SK-N-SH (cell line): ENCODE data around the gene RNF4. TPM values are rescaled to one million over a fixed set of nuclear protein-coding genes. Genes with fewer than 3 reads are reported as not detected.
A peak's percentile ranks its signal among the peaks of the same experiment; 100 is the strongest.

Experiments used
- CTCF ChIA-PET: fragments of 300-600, 350-600 bp; formaldehyde crosslinking; extraction: SDS; loops from one replicate; lab custom pipeline; 2021; lab: Yijun Ruan, JAX
- POLR2A ChIA-PET: fragments of 350-600 bp; sonication (Branson Sonifier 250); formaldehyde crosslinking; extraction: SDS; loops from one replicate; lab custom pipeline; 2020; ENCODE audit warnings: antibody characterized with exemption, inconsistent platforms; lab: Yijun Ruan, JAX
- DNase-seq: peaks from one replicate; pipeline ENCODE4 v3.0.0; 2012
- H2AFZ ChIP-seq: fragments of 200-600 bp; sonication (generic); 2 replicates; pipeline ENCODE4 v1.8.1; 2016; ENCODE audit warnings: antibody characterized with exemption, mild to moderate bottlenecking, low read depth
- H3F3A ChIP-seq: fragments of 200-600 bp; sonication (generic); replicated peaks from 2 replicates; pipeline ENCODE3; 2016; ENCODE audit warnings: antibody characterized with exemption, mild to moderate bottlenecking; ENCODE audit not compliant: insufficient read depth
- H3K27ac ChIP-seq, 2 experiments: fragments of 200-500 bp in 1 of 2; fragments of 200-600 bp in 1 of 2; sonication (Bioruptor generic) in 1 of 2; sonication (generic), shearing (Covaris generic) in 1 of 2; 2 replicates each; pipeline versions ENCODE4 v1.5.1 to v1.6.1; 2014 to 2016; ENCODE audit warnings: low read depth in 2 of 2, inconsistent platforms in 1 of 2, low read length in 1 of 2, mild to moderate bottlenecking in 1 of 2, mixed read lengths in 1 of 2
- H3K27me3 ChIP-seq: fragments of 200-600 bp; sonication (generic), shearing (Covaris generic); 2 replicates; pipeline ENCODE4 v1.6.1; 2016; ENCODE audit warnings: mixed run types; ENCODE audit not compliant: insufficient read depth
- H3K36me3 ChIP-seq, 2 experiments: fragments of 200-500 bp in 1 of 2; fragments of 200-600 bp in 1 of 2; sonication (Bioruptor generic) in 1 of 2; sonication (generic) in 1 of 2; replicated peaks in 1 of 2; 2 replicates each; pipeline versions ENCODE3 to v1.5.1; 2014 to 2016; ENCODE audit warnings: low read length in 1 of 2, mild to moderate bottlenecking in 1 of 2; ENCODE audit not compliant: insufficient read depth in 2 of 2, control insufficient read depth in 1 of 2
- H3K4me1 ChIP-seq, 2 experiments: fragments of 200-500 bp in 1 of 2; fragments of 200-600 bp in 1 of 2; sonication (Bioruptor generic) in 1 of 2; sonication (generic), shearing (Covaris generic) in 1 of 2; 2 replicates each; pipeline versions ENCODE4 v1.5.1 to v1.6.1; 2014 to 2016; ENCODE audit warnings: low read depth in 1 of 2, low read length in 1 of 2, mixed run types in 1 of 2; ENCODE audit not compliant: insufficient read depth in 2 of 2, control insufficient read depth in 1 of 2
- H3K4me2 ChIP-seq: fragments of 200-600 bp; sonication (generic), shearing (Covaris generic); 2 replicates; pipeline ENCODE4 v1.6.1; 2017; ENCODE audit warnings: mixed run types
- H3K4me3 ChIP-seq, 2 experiments: fragments of 200-500 bp in 1 of 2; fragments of 200-600 bp in 1 of 2; sonication (Bioruptor generic) in 1 of 2; sonication (generic), shearing (Covaris generic) in 1 of 2; 2 replicates each; pipeline versions ENCODE4 v1.5.1 to v1.8.1; 2014 to 2016; ENCODE audit warnings: low read depth in 2 of 2, inconsistent platforms in 1 of 2, low read length in 1 of 2, mild to moderate bottlenecking in 1 of 2, mixed read lengths in 1 of 2, moderate library complexity in 1 of 2
- H3K79me2 ChIP-seq: fragments of 200-600 bp; sonication (generic); 2 replicates; pipeline ENCODE4 v1.8.1; 2017; ENCODE audit warnings: mild to moderate bottlenecking; ENCODE audit not compliant: insufficient read depth
- H3K9ac ChIP-seq: fragments of 200-600 bp; sonication (generic); 2 replicates; pipeline ENCODE4 v1.6.1; 2017; ENCODE audit warnings: mixed run types
- H3K9me2 ChIP-seq: fragments of 200-600 bp; sonication (generic); 2 replicates; pipeline ENCODE4 v1.6.1; 2017; ENCODE audit warnings: mixed run types
- H3K9me3 ChIP-seq: fragments of 200-600 bp; sonication (generic); 2 replicates; pipeline ENCODE4 v1.6.1; 2017; ENCODE audit warnings: mixed run types, mild to moderate bottlenecking, moderate library complexity
- H4K20me1 ChIP-seq: fragments of 200-600 bp; sonication (generic); 2 replicates; pipeline ENCODE4 v1.6.1; 2017; ENCODE audit warnings: mild to moderate bottlenecking, mixed run types; ENCODE audit not compliant: insufficient read depth
- CHD2 ChIP-seq: fragments of 150-350 bp; IDR thresholded peaks from 2 replicates; pipeline ENCODE4 v1.6.1; 2018; ENCODE audit warnings: low read length; ENCODE audit not compliant: partially characterized antibody
- CTCF ChIP-seq: fragments of 200-600 bp; sonication (generic); IDR thresholded peaks from 2 replicates; pipeline ENCODE4 v1.6.1; 2017; ENCODE audit warnings: antibody characterized with exemption, mild to moderate bottlenecking, moderate library complexity
- EP300 ChIP-seq, 2 experiments: IDR thresholded peaks; 2 replicates each; pipeline versions ENCODE4 v1.4.0 to v1.6.1; 2012; ENCODE audit warnings: borderline replicate concordance in 1 of 2, low read depth in 1 of 2, low read length in 1 of 2
- GABPA ChIP-seq: IDR thresholded peaks from 2 replicates; pipeline ENCODE4 v1.4.0; 2012; ENCODE audit warnings: low read depth, mild to moderate bottlenecking
- GATA2 ChIP-seq: sonication (generic); formaldehyde crosslinking; IDR thresholded peaks from 2 replicates; pipeline ENCODE4 v1.5.0; 2020; ENCODE audit warnings: mild to moderate bottlenecking, missing genetic modification reagents
- MAX ChIP-seq: IDR thresholded peaks from 2 replicates; pipeline ENCODE4 v1.4.0; 2012; ENCODE audit warnings: low read depth
- MXI1 ChIP-seq: IDR thresholded peaks from 2 replicates; pipeline ENCODE4 v1.6.1; 2012; ENCODE audit warnings: mild to moderate bottlenecking, low read depth, low read length, improper control_type of control experiment
- NFIC ChIP-seq: IDR thresholded peaks from 2 replicates; pipeline ENCODE4 v1.4.0; 2012; ENCODE audit warnings: borderline replicate concordance
- NRF1 ChIP-seq: IDR thresholded peaks from 2 replicates; pipeline ENCODE4 v1.6.1; 2012; ENCODE audit warnings: low read depth, mild to moderate bottlenecking, low read length
- PBX3 ChIP-seq: IDR thresholded peaks from 2 replicates; pipeline ENCODE4; 2012
- POLR2AphosphoS5 ChIP-seq: IDR thresholded peaks from 2 replicates; pipeline ENCODE4 v1.6.1; 2012; ENCODE audit warnings: low read depth, low read length
- RFX5 ChIP-seq: IDR thresholded peaks from 2 replicates; pipeline ENCODE4 v1.6.1; 2012; ENCODE audit warnings: mild to moderate bottlenecking, improper control_type of control experiment, low read length
- TAF1 ChIP-seq: IDR thresholded peaks from 2 replicates; pipeline ENCODE4 v1.6.1; 2012; ENCODE audit warnings: low read depth, mild to moderate bottlenecking, low read length, moderate library complexity, borderline replicate concordance
- TCF12 ChIP-seq: IDR thresholded peaks from 2 replicates; pipeline ENCODE4 v1.4.0; 2012
- USF2 ChIP-seq: fragments of 150-350 bp; IDR thresholded peaks from 2 replicates; pipeline ENCODE4 v1.6.1; 2017; ENCODE audit warnings: antibody characterized with exemption, low read length, low read depth, borderline replicate concordance
- YY1 ChIP-seq: IDR thresholded peaks from 2 replicates; pipeline ENCODE4 v1.4.0; 2012; ENCODE audit warnings: low read depth, mild to moderate bottlenecking
- ZBTB33 ChIP-seq: IDR thresholded peaks from 2 replicates; pipeline ENCODE4 v1.4.0; 2012; ENCODE audit warnings: low read depth, borderline replicate concordance
- WGBS: methylation state at CpG from one replicate; pipeline ENCODE4 v1.1.6; 2017; ENCODE audit warnings: low lambda C conversion rate; 5-methylcytosine and 5-hydroxymethylcytosine counted together
- polyA plus RNA-seq, 3 experiments: library from polyadenylated mRNA; depleted of rRNA; stranded (reverse); fragments of >200 nt; gene quantifications; 2 replicates each; pipeline ENCODE4 v1.2.3, GENCODE V29; 2012

The RNF4 gene
- polyA plus RNA-seq, 1 of the 3 experiments (the other 2 are of a cell fraction): 60.7 TPM

- POLR2A ChIA-PET: no interaction called here
- Histone ChIP-seq H3F3A (peaks cover 4% of the 10 kb centered on the region), H3K36me3 (peaks cover 4 to 6% of the 10 kb centered on the region in 2 experiments), H3K27me3 (no peaks in the 10 kb centered on the region), H3K4me2 (no peak overlapping the region), H3K79me2 (peaks cover 100% of the 10 kb centered on the region), H4K20me1 (peaks cover 100% of the 10 kb centered on the region), H2AFZ (no peak overlapping the region), H3K9ac (no peak overlapping the region), H3K4me1 (peaks cover 23 to 25% of the 10 kb centered on the region in 2 experiments; a peak in 2 of 4 replicates), H3K9me2 (no peaks in the 10 kb centered on the region), H3K9me3 (no peaks in the 10 kb centered on the region), H3K27ac (peak overlapping the region in 1 of 2 experiments; percentile 11; a peak in 1 of 4 replicates), H3K4me3 (no peak overlapping the region)
- TF ChIP-seq EP300 (IDR thresholded peaks at IDR 0.05; ENCODE audit: borderline replicate concordance in 1 of 2, low read depth in 1 of 2, low read length in 1 of 2): no peak
- TF ChIP-seq RFX5: no peak
- no peak for TF ChIP-seq CTCF
- no peak for TF ChIP-seq TAF1
- TF ChIP-seq GATA2 (CRISPR knock-in tag): no peak
- TF ChIP-seq GABPA: no peak
- no peak for TF ChIP-seq YY1
- TF ChIP-seq POLR2AphosphoS5: no peak
- TF ChIP-seq MAX: no peak
- no peak for TF ChIP-seq NFIC
- DNase-seq: no peak
- CTCF ChIA-PET: interaction anchor here (0.6 kb wide), 1 partner anchor 156 kb away, joined by 3 read pairs; no protein-coding TSS in a partner anchor
- 66% methylated on average over 3 of the region's 3 CpGs for WGBS
These were observed 13.8 kb downstream of the RNF4 start for GRCh38 chr4:2482693-2483092.

GRCh38 chr4:2483237-2483636 lies 14.3 kb downstream of the RNF4 start:
- Histone ChIP-seq H3K4me3 (no peak overlapping the region), H3K9ac (no peak overlapping the region)
- TF ChIP-seq USF2 (no peak), TAF1 (no peak), ZBTB33 (no peak), MXI1 (no peak), NRF1 (no peak), PBX3 (no peak), CHD2 (no peak), TCF12 (no peak)
- TF ChIP-seq, all 33 proteins: peak for 0
- H3K79me2 ChIP-seq: peaks cover 100% of the 10 kb centered on the region
- no peaks in the 10 kb centered on the region for H3K9me2 ChIP-seq
- peaks cover under 1 to 4% of the 10 kb centered on the region in 2 experiments for H3K36me3 ChIP-seq
- no peaks in the 10 kb centered on the region for H3K9me3 ChIP-seq
- H3K4me1 ChIP-seq: peaks cover 20 to 22% of the 10 kb centered on the region in 2 experiments; a peak in 2 of 4 replicates
- POLR2A ChIA-PET: interaction anchor here (1.3 kb wide), 1 partner anchor 9 kb away, joined by 3 read pairs; no protein-coding TSS in a partner anchor
- CTCF ChIA-PET: interaction anchor here (0.5 to 0.6 kb wide), 2 partner anchors 23 to 155 kb away, joined by 3 read pairs; no protein-coding TSS in a partner anchor
- H3K4me2 ChIP-seq: no peak overlapping the region
- WGBS: 100% methylated on average over 3 of the region's 3 CpGs
- peaks cover 100% of the 10 kb centered on the region for H4K20me1 ChIP-seq
- peaks cover 4% of the 10 kb centered on the region for H3F3A ChIP-seq
- DNase-seq: no peak
- H2AFZ ChIP-seq: no peak overlapping the region
- H3K27ac ChIP-seq: no peak overlapping the region
- no peaks in the 10 kb centered on the region for H3K27me3 ChIP-seq
